ENCODE results near the gene OR6N1.

Gene OR6N1

DNA sequence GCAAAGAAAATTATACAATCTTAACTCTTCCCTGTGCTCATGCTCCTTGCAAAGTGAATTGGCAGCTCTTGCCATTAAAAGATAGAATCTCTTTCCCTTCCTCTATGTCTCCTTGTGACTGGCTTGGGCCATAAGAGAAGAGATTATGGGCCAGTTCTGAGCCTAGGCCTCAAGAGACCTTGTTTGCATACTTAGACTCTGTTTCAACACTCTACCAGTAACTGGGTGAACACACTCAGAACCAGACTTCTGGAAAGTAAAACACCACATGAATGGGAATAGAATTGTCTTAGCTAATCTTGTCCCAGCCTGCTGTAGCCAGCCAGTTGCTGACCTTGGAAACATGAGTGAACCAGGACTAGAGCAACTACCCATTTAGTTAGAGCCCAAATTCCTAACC lies 36.1 kb downstream of the OR6N1 start:
- DNase-seq, result no peak

DNA sequence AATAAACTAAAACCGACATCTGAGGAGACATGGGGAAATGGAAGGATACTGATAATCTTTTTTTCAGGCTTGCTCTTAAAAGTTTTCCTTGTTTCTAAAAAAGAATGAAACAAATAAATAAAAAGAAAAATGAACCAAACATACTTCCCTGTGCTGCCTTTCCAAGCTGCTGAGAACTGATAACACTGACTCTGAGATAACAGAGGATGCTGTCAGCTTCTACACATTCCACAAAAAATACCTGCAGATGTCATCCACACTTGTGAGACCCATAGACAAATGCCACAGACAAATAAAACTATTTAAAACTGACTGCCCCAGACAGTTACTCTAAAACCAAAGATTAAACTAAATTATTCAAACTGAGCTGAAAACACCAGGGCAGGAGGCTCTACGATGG lies 39.5 kb downstream of the OR6N1 start:
- no peak for DNase-seq

DNA sequence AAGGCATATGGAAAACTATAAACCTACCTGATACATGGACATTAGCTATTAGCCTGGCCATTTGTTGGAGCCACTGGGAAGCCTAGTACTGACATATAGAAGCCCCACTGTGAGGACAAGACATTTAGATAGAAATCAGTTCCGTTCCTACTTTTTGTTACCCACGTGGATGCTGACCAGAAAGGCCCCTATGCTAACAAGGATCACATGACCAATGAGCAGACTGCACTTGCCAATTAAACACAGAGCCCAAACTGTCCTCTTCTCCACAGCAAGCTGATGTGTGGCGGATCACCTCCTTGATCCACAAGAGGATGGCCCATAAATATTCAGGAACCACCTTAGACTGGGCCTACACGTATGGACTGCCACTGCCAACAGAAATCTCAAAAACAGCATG lies 40.3 kb downstream of the OR6N1 start:
- DNase-seq, result no peak

DNA sequence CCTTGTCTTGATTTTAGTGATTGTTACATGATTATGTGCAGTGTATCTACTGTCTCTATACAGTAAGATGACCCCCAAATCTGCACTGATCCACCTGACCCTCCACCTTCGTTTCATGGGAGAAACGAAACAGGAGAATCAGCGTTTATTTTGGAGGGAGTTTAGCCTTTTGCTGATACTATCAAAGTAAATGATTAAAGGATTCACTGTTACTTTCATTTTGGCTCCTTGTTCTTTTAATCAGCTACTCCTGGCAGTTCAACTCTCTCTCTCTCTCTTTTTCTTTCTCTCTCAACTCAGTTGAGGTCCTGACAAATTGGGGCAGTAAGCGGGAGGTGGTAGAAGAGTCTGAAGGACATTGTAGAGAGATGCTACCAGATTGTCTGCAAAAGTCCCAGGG lies 41.5 kb downstream of the OR6N1 start:
- no peak for DNase-seq

DNA sequence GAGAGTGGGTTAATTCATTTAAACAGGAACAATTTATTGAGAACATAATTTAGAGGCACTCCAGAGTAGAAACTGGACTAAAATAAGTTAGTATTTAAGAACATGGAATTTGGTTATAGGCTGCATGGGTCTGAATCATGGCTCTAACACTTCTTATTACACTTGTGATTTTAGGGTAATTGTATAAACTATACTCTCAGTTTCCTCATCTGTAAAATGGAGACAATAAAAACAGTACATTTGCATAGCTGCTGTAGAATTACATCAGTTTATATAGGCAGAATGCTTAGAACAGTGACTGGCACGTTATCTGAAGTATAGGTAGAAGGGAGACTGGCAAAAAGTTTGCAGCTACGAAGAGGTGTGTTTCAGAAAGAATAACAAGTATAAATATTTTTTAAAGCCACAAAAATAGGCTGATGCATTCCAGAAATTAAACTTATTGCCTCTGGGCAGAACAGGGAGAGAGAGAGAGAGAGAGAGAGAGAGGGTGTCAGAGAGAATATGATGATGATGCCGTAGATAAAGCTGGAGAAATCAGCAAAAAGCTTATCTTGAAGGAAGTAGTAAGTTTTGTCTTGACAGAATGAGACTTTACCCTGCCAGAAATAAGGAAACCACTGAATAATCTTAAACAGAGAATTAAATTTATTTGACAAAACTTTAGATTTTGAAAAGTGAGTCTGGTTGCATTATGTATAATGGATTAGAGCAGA lies 43.3 kb downstream of the OR6N1 start:
- DNase-seq, result no peak

DNA sequence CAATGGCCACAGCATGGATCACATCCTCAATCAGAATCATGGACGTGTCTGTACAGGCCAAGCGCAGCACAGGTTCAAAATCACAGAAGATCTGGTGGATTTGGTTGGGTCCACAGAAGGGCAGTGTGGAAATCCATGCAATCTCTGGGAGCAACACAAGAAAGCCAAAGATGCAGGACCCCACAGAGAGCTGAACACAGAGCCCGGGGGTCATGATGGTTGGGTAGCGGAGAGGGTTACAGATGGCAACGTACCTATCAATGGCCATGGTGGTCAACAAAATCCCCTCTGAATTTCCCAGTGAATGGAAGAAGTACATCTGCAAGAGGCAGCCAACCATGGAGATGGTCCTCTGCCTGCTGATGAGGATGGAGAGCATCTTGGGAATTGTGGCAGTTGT lies 47.6 kb downstream of the OR6N1 start:
- no peak for DNase-seq

DNA sequence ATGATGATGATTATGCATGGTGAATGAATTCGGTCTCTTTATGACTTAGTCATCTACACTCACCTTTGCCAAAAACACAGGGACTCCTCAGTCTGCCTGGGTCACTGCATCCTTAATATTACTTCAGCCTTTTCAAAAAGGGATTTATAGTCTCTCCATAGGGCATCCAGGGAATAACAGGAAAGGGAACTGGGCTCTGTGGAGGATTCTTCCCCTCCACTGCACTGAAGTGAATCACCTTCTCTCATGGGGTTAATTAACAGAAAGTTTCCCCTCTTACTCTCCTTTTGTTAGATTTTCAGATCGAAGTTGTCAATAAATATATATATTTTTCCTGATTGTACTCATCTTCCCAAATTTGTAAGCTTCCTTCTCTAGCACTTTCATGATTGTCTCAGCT lies 51.4 kb downstream of the OR6N1 start, which contains the start of gene OR6K3:
TSS of gene OR6K3 (minus strand) at position 101 of the 400 bp plus-strand sequence. CDS start 2,605 bp downstream, outside the sequence.
- DNase-seq, result no peak

DNA sequence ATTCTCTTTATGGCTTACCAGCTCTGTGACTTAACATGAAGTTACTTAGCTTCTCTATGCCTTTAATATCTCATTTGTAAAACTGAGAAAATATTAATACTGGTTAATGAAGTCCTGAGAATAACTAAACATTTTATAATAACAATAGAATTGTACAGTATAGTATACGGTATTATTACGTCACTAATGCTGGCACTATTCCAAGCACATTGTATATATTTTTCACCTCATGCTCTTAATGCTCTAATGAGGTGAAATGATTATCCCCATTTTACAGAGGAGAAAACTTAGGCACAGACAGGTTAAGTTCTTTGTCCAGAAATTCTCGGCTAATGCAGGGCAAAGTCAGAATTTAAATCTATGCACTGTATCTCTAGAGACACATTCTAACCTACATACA lies 52.3 kb downstream of the OR6N1 start:
- no peak for DNase-seq

DNA sequence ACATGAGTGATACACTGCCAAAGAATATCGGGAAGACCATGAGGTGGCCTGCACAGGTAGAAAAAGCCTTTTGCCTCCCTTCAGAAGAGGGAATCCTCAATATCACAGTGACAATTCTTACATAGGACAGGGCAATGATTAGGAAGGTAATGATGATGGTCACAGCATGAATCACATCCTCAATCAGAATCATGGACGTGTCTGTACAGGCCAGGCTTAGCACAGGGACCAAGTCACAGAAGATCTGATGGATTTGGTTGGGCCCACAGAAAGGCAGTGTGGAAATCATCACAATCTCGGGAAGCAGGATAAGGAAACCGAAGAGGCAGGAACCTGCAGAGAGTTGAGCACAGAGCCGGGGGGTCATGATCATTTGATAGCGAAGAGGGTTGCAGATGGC lies 54.7 kb downstream of the OR6N1 start:
- no peak for DNase-seq

DNA sequence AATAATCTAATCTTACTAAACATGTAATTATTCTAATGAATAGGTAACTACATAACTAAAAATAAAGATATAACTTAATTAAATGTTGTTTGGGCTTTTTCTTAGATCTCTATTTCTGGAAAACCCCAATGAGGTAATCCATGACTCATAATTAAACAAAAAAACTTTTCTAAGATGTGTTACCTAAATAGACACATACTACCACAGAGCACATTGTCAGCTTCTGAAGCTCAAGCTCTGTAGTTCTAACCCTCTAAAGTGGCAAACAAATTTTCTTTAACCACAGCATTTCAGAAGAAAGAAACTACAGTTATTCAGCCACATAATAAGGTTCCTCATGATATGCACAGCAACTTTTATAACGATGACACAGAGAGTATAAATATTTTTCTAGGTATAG lies 55.7 kb downstream of the OR6N1 start:
- DNase-seq, result no peak

DNA sequence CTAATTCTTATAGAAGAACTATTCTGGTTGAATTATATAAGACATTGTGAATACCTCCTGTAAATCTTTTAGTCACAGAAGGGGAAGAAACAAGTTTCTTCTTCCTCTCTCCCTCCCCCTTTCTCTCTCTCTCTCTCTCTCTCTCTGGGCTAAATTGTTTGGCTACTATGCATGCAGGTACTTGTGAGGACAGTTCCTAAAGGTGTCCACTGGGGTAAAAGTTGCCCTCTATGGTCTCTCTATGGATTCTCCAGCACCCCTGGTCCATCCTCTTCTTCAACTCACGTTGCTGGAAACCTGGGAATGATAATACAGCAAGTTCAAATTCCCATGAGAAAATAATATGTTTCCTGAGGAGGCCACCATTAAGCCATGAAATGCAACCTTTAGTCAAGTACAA lies 57.2 kb downstream of the OR6N1 start:
- DNase-seq, result no peak
